Endometrial microvascular endothelial cells (primary cell): ENCODE measurements around the gene PROC. TPM values are rescaled to one million over a fixed set of nuclear protein-coding genes. Genes with fewer than 3 reads are reported as not detected.
"Not testable (repeated sequence)": the region's sequence is repeated elsewhere in the genome, so short reads cannot be mapped to it uniquely, and the experiment has no call there.

Experiments
- in situ Hi-C: cut with HindIII; loops from 2 replicates; pipeline ENCODE4 v1.10.0; 2017; ENCODE audit warnings: low sequenced_read_pairs, low pct_unique_long_range_greater_than_20kb; ENCODE audit errors: inconsistent ontology term
- total RNA-seq: library from RNA; depleted of rRNA; stranded (reverse); fragments of >200 nt; gene quantifications from one replicate; pipeline ENCODE4 v1.2.3, GENCODE V29; 2015; ENCODE audit errors: inconsistent ontology term

PROC gene
- total RNA-seq, 1 donor from 2014 or later = not detected

DNA sequence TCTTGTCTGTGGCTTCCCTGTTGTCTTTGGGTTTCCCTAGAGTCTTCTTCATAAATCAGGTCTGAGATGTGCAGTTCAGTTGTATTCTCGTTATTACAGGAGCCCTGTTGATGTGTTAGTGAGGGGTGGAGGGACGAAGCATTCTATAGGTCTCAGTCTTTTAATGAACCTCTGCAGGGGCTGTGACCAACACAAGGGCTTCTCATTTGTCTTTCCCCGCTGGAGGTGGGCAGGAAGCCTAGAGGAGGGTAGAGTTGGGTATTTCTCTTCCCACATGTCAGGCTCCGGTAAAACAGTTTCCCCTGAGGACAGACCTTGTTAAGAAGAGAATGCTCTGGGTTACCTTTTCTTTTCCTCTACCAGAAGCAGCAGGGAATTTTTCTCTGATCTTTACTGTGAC lies 31.2 kb downstream of the PROC start:
- in situ Hi-C loops = no loop called here

DNA sequence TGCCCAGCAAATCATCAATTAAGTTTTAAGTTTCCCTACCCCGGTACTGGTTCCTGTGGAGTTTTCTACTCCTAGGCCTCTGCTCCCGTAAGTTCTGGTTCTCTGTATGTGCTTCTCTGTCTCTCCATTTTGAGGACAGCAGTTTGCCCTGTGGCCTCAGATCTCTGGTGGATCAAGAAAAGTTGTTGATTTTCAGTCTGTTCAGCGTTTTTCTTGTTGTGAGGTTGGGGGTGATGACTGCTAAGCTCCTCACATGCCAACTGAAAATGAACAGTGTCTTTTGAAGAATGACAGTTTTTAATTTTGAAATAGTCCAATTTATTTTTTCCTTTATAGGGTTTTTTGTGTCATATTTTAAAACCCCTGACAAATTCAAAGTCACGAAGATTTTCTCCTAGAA lies 31.7 kb downstream of the PROC start:
- in situ Hi-C loops = no loop called here

DNA sequence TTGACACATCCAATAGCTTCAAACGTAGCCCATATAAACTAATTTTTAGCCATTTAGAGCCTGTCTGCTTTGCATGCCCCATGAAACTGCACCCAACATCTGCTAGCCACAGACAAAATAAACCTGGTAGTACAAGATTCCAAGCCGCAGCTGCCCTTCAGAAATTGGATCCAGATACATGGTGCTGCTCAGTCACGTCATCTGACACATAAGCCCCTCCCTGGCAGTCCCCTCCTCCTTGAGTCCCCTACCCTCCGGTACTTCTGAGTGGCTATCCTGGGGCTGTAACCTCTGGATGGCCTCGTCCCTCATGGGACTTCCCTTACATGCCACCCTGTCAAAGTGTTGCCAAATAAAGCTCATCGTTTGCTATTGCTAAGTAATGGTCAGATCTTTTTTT lies 33.8 kb downstream of the PROC start:
- in situ Hi-C loops = no loop called here

DNA sequence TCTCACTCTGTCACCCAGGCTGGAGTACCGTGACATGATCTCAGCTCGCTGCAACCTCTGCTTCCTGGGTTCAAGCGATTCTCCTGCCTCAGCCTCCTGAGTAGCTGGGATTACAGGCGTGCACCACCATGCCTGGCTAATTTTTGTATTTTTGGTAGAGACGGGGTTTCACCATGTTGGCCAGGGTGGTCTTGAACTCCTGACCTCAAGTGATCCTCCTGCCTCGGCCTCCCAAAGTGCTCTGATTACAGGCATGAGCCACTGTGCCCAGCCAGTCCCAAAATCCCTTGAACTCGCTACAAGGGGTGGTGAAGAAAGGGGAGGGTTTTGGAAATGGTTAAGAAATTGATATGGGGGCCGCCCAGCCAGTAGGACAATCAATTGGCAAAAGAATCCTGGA lies 34.2 kb downstream of the PROC start:
- in situ Hi-C loops = not testable (repeated sequence)

DNA sequence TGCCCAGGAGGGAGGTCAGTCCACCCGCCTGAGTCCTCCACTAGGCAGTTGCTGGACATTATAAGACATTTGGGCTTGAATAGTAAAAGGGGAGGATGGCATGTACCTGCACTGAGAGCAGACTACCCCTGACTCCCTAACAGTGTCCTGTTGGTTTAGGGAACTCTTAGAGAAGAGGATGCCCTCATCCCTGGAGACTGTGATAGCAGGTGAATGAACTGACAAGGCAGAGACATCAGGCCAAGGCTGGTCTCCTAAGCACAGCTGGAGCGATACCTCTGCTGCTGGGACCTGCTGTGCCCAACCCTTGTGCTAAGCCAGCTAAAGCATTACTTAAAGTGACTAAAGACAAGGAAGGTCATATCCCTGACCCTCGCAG lies 34.8 kb downstream of the PROC start:
- in situ Hi-C loops = no loop called here

DNA sequence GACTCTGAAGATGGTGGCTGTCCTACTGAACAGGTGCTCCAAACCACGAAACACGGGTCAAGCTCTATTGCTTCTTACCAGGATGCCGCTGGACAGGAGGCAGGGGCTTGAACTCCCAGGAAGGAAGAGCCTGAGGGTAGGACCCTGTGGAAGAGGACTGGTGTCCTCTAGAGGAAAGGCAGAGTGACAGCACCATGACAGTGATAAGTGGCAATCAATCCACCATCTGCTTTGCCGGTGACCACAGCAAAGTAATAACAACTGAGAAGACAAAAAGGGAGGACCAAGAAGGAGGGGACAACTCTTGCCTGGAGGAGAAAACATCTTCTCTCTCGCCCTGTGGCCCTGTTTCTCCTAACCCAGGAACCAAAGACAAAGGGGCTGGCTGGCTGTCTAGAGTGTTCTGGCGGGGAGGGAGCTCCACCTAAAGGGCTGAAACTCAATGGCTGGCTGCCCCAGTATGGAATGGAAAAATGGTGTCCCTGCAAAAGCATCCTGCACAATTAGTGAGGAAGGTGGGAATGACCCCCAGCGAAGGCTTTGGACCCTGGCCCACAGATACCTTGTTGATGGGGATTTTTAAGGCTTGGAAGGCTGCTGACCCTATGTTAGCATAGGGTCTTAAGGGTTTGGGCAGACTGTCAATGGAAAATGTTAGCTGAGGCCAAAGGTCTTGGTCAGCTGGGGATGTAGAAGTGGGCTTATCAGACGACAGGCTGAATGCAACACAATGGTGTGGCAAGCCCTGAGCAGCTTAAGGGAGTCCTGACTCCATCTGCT lies 35.4 kb downstream of the PROC start:
- in situ Hi-C loops = no loop called here

DNA sequence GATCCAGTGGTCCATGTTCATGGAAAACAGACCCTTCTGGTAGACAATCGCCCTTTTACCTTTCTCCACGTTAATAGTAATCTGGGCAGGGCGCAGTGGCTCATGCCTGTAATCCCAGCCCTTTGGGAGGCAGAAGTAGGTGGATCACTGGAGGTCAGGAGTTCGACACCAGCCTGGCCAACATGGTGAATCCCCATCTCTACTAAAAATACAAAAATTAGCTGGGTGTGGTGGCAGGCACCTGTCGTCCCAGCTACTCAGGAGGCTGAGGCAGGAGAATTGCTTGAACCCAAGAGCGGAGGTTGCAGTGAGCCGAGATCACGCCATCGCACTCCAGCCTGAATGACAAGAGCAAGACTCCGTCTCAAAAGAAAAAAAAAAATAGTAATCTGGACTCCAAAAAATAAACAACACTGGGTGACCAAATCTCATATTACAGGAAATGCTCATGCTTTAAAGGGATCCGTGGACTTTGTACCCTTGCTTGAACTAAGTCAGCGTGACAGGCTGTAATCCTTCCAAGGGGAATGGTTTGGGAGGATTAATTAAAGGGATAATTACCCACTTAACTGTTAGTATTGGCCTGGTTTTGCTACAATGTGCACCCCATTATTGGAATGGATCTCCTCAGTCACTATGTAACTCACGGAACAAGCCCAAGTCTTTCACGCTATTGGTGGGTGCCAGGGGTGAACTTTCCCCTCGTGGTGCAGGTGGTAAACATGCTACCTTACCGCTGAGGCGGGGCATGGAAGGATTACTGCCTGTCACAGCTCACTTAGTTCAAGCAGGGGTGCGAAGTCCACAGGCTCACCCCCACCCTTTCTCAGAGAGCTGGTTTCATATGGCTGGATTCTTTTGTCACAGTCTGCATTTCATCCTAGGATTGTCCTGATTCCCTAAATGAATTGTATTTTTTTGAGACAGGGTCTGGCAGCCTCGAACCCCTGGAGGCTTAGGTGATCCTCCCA lies 36.7 kb downstream of the PROC start:
- in situ Hi-C loops = no loop called here

DNA sequence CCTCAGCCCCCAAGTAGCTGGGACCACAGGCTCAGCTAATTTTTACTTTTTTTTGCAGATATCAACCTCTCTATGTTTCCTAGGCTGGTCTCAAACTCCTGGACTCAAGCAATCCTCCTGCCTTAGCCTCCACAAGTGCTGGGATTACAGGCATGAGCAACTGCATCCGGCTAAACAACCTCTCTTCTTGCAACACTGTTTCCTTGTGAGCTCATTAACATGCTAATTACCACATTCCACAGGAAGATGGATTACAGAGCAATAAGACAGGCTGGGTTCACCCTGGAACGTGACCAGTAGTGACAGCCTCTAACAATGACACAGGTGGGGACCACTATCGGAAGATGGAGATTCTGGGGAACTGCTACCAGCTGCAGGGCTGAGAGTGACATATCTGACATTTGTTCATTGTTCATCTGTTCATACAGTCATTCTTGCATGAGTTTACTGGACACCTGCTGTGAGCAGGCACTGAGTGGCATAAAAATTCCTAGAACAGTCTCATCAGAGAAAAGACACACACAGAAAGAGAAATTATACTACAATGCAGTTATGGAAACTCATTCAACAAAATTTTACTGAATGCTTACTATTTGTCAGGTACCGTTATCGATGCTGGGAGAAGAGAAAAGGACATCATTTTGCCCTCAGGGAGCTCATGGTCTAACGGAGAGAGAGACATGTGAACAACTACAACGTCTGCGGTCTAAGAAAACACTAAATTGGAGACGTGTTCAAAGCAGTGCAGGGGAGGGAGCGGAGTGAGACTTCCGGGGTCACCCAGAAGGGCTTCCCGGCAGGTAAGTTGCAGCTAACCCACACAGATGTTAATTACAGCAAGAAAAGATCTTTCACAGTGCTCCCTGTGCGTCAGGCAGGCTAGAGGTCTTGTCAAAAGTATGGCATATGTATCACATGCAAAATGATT lies 37.6 kb downstream of the PROC start:
- in situ Hi-C loops = no loop called here

DNA sequence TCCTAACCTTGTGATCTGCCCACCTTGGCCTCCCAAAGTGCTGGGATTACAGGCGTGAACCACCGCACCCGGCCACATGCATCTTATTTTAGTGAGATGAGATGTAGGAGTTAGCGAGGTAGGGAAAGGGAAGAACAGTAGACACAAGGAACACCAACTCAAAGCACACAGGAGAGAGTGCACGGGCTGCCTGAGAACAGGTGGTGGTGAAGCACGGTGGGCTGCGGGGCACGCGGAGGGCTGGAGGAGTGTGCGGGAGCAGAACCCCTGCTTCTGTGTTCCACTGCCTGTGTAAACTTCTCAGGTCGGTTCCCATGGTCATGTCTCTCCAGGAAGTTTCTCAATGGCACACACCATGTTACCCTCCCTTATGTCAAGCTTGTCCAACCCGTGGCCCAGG lies 38.7 kb downstream of the PROC start:
- in situ Hi-C loops = no loop called here

DNA sequence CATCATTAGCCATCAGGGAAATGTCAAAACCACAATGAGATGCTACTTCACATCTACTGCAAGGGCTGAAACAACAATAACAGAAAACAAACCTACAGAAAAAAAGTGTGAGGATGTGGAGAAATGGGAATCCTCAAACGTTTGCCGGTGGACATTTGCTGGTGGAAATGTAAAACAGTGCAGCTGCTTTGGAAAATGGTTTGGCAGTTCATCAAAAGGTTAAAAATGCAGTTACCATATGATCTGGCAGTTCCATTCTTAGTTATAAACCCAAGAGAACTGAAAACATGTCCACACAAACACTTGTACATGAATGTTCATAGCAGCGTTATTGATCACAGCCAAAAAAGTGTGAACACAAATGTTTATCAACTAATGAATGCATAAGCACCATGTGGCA lies 44.2 kb downstream of the PROC start:
- in situ Hi-C loops = no loop called here

DNA sequence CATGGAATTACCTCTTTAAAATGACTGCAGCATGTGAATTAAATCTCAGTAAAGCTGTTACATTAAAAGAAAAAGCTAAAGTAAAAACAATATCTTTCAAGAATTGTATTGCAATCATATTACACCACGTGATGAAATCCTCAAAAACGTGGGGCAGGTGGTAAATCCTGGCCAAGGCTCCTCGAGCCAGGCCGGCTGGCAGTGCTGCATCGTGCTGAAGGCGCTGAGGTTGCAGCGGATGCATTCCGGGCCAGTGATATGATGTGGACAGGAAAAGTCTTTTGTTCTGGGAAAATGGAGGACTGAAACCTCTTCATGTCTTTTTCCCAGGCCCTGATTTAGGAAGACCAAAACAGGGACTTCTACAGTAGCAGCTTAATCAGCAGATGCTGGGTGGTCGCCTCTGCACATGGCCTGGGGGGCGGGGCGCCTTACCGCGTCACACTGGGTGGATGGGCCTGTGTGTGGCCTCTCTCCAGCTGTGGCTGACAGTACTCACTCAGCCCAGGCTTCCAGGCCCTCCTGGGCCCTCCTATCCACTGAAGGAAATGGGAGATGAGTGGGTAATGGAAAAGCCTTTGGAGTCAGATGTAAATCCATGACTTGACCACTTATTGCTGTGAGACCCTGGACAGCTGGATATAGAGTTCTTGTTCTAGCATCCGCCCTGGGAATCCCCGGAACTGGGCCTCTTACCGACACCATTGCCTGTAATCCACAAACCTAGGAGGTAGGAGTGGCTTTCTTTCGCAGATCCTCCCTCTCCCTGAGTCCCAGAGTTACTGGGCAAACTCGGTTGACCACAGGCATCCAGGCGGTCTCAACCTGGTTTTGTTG lies 45.1 kb downstream of the PROC start:
- in situ Hi-C loops = no loop called here

DNA sequence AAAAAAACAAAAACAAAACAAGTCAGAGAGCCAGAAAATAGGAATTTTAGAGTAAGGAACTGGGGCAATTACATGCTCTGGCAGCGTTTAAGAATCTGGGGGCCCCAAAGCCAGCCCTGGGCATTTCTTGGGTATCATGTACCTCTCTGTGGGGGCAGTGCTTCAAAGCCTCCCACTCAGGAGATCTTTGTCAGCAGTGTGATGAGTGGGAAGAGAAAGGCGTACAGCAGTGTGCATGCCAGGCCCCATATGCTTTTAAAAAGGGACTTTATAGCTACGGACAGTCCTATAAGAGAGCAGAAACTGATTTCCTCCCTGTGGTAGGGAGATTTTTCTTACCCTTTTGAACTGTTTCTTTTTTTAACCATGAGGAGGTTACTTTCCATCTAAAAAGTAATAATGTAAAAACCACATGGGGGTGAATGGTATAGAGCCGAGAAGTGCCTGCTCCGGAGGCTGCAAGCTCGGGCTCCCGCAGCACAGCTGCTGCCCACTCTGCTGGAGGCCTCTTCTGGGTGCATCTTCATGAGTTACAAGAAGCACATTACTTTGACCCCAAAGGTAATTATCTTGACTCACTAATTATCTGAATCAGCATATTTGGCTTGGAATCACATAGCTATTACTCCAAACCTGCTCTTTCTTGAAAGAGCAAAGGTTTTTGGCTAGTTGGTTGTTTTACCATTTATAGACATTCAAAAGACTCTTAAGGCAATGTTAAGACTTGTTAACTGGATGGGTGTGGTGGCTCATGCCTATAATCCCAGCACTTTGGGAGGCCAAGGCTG lies 46.4 kb downstream of the PROC start:
- in situ Hi-C loops = no loop called here

DNA sequence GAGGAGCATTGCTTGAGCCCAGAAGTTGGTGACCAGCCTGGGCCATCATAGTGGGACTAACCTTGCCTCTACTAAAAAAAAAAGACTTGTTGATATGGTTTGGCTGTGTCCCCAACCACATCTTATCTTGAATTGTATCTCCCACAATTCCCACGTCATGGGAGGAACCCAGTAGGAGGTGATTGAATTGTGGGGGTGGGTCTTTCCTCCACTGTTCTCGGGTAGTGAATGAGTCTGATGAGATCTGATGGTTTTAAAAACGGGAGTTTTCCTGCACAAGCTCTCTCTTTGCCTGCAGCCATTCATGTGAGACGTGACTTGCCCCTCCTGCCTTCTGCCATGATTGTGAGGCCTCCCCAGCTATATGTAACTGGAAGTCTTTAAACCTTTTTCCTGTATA lies 47.0 kb downstream of the PROC start:
- in situ Hi-C loops = no loop called here

DNA sequence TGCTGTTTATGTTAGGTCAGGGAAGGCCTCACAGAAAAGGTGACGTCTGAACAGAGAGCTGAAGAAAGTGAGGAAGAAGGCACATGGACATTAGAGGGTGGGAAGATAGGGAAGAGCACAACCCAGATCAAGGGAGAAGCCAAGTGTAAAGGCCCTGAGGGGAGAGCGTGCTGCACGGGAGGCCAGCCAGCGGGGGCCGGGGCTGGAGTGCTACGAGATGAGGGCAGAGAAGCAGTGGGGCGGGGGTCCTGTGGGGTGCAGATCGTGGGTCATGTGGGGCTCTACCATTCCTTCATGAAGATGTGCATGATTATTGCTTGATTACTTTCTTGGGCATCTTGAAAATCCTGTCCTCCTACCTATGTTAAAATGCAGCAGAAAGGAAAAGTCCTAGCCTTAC lies 50.8 kb downstream of the PROC start:
- in situ Hi-C loops = no loop called here

DNA sequence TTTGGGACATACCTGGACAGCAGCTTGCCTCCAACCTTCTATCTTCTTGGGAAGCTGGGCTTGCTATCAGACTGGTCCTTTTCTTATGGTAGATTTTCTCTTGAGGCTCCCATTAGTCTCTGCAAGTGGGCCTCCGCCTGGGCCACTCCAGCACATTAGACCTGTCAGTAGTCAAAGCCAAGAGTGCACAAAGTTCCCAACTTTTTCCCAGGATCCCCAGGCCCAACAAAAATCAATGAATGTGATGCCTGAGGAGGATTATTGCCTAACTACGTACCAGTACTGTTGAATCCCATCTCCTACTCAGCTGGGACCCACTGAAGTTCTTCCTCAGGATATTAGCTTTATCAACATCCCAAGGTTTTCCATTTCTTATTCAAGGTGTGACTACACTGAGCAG lies 51.7 kb downstream of the PROC start:
- in situ Hi-C loops = no loop called here

DNA sequence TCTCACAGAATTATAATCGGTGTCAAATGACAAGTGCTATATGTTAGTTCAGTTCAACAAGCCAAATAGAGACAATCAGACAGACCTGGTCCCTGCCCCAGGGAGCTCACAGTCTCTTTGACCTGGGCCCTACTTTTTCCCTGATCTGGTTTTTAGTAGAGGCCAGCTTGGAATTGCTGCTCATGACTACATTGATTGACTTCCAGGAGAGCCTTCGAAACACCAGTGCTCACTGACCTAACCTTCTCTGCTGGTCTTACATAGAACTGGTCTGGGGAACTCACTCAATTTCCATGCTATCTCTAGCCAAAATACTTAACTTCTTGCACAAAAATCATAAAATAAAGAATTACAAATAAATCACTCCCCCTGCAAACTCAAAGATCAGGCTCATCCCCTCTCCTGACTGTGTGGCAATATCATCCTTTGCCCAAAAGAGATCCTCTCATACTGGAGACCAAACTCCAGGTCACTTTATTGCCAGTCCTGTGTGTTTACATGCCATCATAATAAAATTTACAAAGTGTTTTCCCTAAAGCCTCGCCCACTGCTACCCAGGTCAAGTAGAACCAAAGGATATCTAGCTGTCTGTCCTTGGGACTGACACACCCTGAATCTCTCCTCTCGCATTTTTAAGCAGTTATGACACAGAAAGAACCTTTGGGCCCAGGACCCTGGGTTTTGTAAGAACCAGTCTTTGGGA lies 53.2 kb downstream of the PROC start:
- in situ Hi-C loops = no loop called here

DNA sequence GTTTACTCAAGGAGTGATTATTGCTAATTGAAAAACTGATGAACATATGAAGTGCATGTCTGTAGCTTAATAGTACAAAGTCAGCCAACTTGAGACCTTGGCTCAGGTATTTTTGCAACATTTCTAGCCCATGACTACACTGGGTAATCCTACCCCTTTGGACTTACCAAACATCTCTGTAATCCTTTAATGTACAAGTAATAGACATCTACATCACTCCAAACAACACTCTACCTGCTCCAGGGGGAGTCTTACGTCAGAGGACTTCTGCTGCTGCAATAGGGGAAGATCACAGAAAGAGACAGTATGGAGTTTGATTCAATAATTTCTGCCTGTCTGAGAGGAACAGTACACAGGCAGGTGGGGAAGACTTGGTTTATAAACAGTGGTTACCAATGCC lies 54.0 kb downstream of the PROC start:
- in situ Hi-C loops = no loop called here
